GM06990 (cell line): Measurements from ENCODE around the gene RAB8A.
A peak's percentile ranks its signal among the peaks of the same experiment; 100 is the strongest.

Experiments used
- DNase-seq: peaks from one replicate; pipeline ENCODE4 v3.0.0-alpha.2; 2011; ENCODE audit not compliant: insufficient read length; ENCODE audit errors: extremely low read depth
- H3K27me3 ChIP-seq: replicated peaks from 2 replicates; pipeline ENCODE4 v1.6.0; 2011; ENCODE audit warnings: low read length; ENCODE audit not compliant: control insufficient read depth, insufficient read depth
- H3K36me3 ChIP-seq: 2 replicates; pipeline ENCODE4 v1.5.1; 2011; ENCODE audit warnings: low read length; ENCODE audit not compliant: control insufficient read depth, insufficient read depth
- H3K4me3 ChIP-seq: replicated peaks from 2 replicates; pipeline ENCODE4 v1.5.1; 2011; ENCODE audit warnings: low read depth, mild to moderate bottlenecking, control low read depth, low read length
- CTCF ChIP-seq: IDR thresholded peaks from 2 replicates; pipeline ENCODE4 v1.5.1; 2011; ENCODE audit warnings: low read length, control low read depth, mild to moderate bottlenecking, inconsistent platforms; ENCODE audit not compliant: insufficient read depth, poor library complexity, severe bottlenecking

RAB8A gene

GRCh38 chr19:16076958-16077611 is 34.6 kb upstream of the RAB8A start:
- no peak for DNase-seq
- peak overlapping the region; percentile 82 for H3K4me3 ChIP-seq
- TF ChIP-seq CTCF: no peak
- no peaks in the 10 kb centered on the region for H3K27me3 ChIP-seq
- peaks cover 5% of the 10 kb centered on the region for H3K36me3 ChIP-seq

GRCh38 chr19:16077984-16078758 is 33.5 kb upstream of the RAB8A start:
- peaks cover 13% of the 10 kb centered on the region for H3K36me3 ChIP-seq
- peak; percentile 44 for DNase-seq
- no peaks in the 10 kb centered on the region for H3K27me3 ChIP-seq

GRCh38 chr19:16078759-16079707 is 32.7 kb upstream of the RAB8A start:
- peaks cover 16% of the 10 kb centered on the region for H3K36me3 ChIP-seq
- no peaks in the 10 kb centered on the region for H3K27me3 ChIP-seq
- no peak for TF ChIP-seq CTCF
- peak; percentile 77 for DNase-seq
- peak overlapping the region; percentile 82 for H3K4me3 ChIP-seq

More at GRCh38 chr19:16077984-16078758, 33.5 kb upstream of the RAB8A start:
- no peak for TF ChIP-seq CTCF
- peak overlapping the region; percentile 82 for H3K4me3 ChIP-seq

- H3K36me3 ChIP-seq: peaks cover 45% of the 10 kb centered on the region
Measured at GRCh38 chr19:16084067-16084685, 27.5 kb upstream of the RAB8A start.

More at GRCh38 chr19:16084067-16084685, 27.5 kb upstream of the RAB8A start:
- no peak for DNase-seq
- no peaks in the 10 kb centered on the region for H3K27me3 ChIP-seq
- no peak for TF ChIP-seq CTCF
- no peak overlapping the region for H3K4me3 ChIP-seq
